GM12874 (cell line): ENCODE results near the gene THBD.

ENCODE experiments used
- CTCF ChIP-seq: IDR thresholded peaks from 2 replicates; pipeline ENCODE4 v1.5.1; 2011; ENCODE audit warnings: low read depth, mild to moderate bottlenecking, control low read depth, low read length, moderate library complexity; ENCODE audit not compliant: insufficient read depth

THBD gene

DNA sequence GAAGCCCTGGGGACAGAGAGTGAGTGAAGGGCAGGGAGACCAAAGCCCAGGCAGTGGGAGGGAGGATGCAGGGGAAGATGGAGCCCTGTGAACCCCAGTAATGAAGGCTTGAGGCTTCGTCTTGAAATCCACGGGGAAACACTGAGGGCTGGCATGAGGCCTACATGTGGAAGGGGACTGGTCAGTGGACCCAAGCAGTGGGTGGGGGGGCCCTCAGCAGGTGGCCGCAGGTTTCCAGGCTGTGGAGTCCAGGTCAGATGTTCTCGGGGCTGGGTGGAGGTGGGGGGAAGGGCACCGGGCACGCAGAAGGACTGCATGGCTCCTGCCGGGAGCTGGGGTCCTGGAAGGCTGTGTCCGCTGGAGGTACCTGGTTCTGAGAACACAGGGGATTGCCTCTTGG, 39.4 kb upstream of the THBD start:
- no peak for TF ChIP-seq CTCF

DNA sequence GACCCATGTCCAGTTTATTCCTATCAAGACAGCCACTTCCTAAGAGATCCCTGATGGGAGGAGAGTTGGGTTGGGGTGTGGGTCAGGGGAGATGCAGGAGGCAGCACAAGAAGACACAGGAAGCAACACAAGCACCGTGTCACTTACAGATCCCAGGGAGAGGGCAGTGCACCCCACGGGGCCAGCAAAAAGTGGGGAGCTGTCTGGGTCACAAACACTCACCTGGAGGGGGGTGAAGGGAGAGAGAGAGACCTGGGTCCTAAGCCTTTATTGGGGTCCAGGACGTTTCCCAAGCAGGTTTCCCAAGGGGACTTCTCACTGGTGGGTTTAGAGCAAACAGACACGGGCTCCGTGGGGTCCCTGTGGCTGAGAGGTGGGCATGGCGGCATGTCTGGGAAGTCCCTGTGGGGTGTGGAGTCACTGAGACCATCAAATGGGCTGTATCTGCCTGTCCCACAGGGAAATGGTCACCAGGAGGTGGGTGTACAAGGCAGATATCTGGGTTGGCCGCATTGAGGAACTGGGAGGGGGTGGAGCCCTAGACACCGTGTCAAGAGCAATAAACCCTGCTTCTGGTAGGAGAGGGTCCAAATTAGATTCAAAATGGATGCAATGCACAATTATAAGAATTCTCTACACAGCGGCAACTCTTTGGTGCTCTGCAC, 38.2 kb upstream of the THBD start:
- no peak for TF ChIP-seq CTCF

DNA sequence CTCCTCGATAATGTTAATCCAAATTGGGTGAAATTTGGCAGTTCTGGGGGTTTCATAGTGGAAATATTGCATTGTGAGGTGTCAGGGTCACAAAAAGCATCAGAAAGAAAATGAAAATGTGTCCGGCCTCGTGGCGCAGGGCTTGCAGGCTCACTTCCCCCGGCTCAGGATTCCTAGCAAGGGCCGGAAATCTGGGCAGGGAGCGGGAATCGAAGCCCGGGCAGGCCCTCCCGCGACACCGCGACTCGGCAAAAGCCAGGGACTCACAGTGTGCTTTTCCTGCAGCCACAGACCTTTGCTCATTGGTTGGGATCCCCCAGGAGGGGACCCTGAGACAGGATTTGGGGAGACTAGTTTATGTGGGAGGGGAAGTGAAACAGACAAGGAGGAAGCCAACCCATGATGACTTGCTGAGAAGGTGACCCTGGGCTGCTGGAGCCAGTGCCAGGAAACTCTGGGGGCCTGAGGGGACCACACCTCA, 37.5 kb upstream of the THBD start:
- TF ChIP-seq CTCF = no peak

GRCh38 chr20:23086056-23086566, 36.6 kb upstream of the THBD start, which contains the start of gene CD93:
Gene CD93, minus strand, starts transcription at chr20:23086324. Its CDS starts 132 bp downstream, at chr20:23086192.
- TF ChIP-seq CTCF = no peak

DNA sequence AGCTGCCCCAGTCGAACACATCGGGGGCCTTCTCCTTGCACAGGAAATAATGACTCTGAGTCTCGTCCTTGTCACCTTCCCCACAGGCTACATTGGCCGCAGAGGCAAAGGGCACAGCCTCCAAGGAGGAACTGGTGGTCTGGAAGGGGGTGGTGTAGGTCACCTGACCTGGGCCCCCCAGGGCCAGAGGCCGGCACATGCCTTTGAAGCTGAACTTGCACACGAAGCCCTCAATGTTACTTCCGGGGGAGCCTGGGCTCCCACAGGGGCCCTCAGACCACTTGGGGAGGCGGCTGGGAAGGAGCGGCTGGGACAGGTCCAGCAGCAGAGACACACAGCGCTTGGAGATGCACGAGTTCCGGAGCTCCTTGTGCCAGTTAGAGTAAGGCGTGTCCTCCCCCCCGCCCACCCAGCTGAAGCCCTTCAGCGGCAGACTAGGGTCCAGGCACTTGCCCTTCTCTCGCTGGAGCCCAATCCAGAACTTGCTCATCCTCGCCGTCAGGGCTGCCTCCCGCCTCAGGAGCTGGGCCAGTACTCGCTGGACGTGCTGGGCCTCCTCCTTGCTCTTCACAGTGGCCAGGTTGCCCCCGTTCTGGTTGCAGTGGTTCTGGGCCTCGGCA, 36.1 kb upstream of the THBD start:
- no peak for TF ChIP-seq CTCF

DNA sequence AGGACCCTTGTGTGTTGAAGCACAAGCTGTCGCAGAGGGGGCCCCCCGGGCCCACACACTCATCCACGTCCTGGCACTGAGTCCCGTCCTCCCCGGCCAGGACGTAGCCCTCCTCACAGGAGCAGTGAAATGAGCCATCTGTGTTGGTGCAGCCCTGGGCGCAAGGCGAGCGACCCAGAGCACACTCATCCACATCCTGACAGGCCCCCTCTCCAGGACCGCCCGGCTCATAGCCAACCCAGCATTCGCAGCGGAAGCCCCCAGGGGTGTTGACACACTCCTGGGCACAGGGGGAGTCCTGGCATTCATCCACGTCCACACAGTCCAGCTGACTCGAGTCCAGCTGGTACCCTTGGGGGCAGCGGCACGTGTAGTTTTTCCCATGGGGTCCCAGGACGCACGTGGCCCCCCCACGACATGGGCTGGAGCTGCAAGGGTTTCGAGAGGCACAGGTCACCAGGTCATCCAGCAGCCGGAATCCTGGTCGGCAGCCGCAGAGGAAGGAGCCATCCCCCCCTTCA, 35.4 kb upstream of the THBD start:
- TF ChIP-seq CTCF = no peak

- TF ChIP-seq CTCF = no peak
Observed at GRCh38 chr20:23084282-23084844, 34.9 kb upstream of the THBD start.
